Fibroblast of skin of left quadriceps (primary cell): ENCODE data around the gene ZNF423.

Source experiments
- DNase-seq, 2 experiments: peaks; one replicate each; pipeline ENCODE4 v3.0.0-alpha.2; 2013; ENCODE audit warnings: low read depth in 2 of 2

Gene ZNF423

DNA sequence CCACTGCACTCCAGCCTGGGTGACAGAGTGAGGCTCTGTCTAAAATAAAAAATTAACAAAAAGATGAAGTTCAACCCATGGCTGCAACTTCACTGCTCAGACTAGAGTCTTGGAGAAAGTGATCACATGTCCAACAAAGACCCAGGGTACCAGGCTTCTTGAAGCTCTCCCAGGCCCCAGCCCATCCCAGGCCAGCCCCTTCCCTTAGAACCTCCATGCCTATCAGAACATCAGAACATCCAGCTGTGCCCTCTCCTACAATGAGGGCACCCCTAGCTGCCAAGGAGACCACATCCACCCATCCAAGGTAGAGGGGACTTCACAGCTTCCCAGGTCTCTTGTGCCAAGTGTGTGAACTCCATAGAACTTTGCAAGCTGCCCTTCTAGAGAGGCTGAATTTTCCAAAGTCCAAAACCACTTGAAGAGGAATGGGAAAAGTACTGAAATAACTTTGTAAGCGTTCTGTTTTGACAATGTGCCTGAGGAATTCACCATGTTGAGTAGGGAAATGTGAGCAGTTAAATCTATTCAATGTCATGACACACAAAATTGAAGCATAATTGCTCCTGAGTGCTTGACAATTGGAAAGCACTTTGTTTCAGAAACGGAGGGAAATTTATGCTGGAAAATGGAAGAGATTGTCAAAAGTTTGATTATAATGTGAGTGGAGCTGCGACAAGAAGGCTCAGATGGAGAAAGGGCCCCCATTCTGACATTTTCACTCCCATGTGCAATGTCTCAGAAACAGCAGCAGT, 230.4 kb downstream of the ZNF423 start:
- DNase-seq: no peak

DNA sequence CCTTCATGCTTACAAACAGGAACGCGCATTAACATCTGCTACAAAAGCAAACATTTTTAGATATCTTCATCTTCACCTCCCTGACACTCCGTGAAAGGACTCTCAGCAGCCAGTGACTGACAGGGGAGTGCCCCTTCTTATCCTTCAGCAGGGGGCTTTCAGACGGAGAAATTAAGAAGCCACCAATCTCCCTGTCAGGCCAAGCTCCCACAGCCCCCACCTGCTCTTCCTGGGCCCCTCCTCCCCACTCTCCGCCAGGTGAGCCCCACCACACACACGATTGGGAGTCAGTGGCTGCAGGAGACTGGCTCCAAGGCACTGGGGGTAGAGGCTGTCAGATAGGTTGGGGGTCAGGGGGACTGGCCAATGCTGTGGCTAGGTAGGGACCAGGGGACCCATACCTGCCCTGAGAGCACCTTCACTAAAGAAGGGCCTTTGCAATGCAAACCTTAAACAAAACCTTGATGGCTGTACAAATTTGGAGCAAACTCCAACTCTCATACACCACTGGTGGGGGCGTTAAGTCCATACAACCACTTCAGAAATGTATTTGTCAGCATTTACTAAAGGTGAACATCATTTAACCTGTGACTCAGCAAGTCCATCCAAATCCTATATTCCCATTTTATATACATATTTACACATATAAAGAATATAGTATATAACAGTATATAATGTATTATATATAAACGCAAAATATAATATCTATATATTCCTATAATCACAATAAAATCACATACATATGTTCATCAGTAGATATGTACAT, 232.2 kb downstream of the ZNF423 start:
- DNase-seq: no peak

DNA sequence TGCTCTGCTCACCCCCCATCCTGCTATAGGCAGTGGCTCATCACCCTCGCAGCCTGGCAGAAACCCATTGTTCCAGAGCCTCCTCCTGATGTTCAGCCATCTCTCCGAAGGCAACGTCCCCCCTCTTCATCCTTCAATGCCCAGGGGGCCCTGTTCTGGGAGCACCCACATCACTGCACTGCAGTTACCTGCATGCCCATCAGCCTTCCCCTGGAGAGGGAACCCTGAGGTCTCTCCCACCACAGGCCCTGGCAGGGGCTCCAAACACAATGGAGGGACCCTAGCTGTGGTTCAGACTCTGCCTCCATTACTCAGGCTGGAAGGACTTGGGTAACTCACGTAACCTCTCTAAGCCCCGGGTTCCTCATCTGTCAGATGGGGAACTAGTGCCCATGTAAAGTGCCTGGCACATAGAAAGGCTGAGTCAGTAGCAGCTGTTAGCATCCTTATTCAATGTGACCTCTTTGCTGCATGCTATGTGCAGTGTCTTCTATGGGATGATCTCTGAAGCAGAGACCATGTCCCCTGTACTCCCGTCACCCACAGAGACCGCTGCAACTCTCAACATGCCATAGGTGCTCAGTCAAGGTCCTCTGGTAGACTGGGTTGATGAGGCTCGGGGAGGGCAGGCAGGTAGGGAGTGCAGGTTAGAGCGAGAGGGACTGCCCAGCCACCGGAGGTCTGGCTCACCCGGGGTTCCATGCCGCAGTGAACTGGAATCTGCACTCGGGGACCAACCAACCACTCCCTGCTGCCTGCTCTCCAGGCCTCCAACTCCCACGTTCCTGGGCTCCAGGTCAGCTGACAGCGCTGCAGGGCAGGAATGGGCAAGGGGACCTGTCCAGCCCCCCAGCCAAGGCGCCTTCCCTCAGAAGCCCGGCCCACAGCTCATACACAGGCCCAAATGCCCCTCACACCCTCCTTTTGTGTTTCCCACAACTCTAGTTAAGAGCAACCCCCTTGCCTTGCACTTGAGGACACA, 233.2 kb downstream of the ZNF423 start:
- no peak for DNase-seq

DNA sequence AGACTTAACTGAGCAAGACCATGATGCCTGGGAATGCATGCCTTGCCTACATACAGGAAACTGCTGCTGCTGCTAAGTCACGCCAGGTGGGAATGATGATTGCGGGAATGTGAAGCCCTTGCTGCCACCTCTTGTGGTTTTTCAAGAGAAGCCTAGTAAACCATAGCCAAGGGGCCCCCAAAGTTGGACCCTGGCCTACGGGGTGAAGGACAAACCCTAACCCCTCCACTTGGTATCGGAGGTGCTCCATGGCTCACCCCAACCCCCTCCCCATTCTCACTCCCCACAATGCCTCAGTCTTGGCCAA, 233.9 kb downstream of the ZNF423 start:
- no peak for DNase-seq

DNA sequence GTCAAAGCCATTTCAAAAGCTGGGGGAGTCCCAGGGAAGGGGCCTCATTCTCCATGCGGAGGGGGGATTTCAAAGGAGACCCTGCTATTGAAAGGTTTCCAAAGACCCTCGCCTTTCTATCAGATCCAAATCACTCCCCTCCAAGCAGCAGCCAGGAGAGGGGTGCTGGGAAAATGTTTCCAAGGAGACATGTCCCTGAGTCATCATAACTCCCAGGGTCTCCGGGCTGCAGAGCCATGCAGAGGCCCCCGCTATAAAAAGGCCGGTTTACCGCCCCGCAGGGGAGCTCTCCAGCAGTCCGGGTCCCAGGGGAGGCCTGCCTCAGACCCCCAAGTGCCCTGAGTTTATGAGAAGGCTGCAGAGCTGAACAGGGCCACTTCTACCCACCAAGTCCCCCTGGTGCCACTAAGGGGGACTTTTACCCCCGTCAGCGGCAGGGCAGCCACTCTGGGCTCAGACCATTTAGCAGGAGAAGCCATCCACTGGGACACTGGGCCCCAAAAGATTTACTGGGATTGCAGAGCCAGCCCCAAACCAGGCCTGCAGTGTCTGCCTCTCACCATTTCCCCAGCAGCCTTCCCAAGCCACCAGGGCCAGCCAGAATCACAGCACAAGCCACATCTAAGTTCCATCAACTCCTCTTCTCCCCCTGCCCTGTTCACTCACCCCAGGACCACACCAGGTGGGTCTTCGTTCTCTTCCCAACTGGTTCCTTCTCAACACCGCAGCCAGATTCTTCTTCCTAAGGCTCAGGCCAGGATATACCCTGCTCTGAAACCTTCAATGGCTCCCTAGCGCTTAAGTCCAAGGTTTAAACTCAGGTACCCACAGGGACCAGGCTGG, 234.4 kb downstream of the ZNF423 start:
- DNase-seq: no peak

DNA sequence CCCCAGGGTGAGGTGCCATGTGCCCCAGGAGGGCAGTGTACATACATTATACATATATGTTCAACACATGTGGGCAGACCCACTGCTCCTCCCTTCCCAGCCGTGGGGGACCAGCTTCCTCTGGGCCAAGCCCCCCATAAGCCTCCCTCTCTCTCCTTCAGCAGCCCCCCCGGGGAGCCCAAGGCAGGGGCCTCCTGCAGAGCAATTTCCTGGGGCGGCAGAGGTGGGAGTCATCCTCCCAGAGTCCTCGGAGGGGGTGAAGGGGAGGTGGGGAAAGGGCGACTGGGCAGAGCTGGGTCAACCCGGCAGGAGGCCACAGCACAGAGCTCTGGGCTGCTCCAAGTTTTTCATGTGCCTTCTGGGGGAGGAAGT, 235.1 kb downstream of the ZNF423 start:
- no peak for DNase-seq

DNA sequence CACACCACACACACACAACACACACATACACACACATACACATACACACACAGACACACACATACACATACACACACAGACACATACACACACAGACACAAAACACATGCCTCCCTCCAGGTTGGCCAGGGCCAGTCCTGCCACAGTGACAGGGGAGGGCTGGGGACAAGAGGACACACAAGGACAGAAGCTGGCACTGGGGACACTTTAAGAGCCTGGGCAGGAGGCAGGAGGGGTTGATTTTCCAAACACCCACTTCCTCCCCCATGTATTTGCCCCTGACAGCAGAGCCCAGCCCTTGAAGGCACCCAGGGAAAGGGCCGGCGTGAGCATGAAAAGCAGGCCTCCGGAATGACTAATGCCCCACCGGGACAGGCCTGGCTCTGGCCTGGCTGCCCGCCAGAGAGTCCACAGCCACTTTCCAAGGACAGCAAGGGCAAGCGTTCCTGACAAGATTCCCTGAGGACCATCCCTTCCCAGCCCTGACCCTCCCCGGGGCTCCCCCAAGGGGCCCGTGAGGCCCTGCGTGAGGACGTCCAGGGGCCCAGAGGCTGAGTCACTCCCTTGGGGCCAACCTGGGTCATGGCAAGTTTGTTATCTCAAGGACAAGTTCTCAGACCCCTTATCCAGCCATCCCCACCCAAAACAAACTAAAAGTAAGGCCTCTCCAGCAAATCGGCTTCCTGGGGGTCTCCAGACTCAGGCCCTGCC, 235.6 kb downstream of the ZNF423 start:
- peak; percentile 15 to 31 for DNase-seq

DNA sequence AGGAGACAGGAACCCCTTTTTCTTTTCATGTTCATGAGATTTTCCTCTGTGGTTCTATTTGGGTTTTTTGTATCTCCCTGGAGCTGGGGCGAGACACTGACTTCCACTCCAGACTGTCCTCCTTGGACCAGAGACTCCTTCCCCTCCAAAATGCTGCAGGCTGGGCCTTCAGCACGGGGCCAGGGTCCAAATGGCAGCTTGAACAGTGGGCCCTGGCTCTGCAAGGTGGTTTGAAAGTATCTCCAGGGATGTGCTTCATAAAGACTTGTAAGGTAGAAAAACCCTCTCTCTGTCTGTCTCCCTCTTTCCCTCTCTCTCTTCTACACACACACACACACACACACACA, 236.1 kb downstream of the ZNF423 start:
- DNase-seq: no peak

DNA sequence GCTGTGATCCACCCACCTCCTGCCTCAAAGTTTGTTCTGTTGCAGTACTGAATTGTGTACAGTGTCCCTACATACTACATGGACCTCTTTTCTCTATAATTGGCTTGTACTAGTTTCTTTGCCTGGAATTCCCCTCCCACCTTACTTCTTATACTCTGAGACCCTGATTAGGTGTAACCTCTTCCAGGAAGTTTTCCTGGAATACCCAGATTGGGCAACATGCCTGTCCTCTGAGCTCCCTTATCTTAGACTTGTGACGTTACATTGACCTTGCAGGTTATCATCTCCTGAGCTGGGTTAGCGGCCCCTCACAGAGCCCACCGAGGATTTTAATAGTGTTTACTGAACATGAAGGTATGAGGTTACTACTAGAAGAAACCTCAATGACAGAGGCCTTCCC, 237.0 kb downstream of the ZNF423 start:
- DNase-seq: no peak

DNA sequence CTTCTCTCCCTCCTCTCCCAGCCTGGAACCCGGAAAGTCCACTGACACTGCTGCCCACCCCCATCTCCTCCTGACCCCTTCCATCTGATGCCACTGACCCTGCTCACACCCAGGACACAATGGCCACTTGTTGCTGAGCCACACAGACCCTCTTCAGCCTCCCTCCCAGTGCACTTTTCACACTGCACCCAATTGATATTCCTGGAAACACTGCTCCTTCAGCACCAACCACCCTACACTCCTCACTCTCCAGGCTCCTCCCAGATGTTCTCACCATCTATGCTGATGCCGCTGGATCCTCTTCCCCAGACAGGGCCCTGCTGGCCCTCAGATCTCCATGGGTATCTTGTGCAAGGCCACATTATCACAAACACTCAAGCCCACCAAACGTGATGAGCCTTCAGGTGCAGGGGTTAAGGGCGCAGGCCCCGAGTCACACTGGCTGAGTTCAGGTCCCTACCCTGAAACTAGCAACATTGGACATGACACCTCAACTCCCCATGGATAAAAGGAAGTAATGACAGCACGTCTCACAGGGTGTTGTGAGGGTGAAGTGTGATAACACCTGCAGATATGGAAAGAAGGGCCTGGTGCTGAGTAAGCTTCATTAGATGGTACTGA, 238.1 kb downstream of the ZNF423 start:
- no peak for DNase-seq

DNA sequence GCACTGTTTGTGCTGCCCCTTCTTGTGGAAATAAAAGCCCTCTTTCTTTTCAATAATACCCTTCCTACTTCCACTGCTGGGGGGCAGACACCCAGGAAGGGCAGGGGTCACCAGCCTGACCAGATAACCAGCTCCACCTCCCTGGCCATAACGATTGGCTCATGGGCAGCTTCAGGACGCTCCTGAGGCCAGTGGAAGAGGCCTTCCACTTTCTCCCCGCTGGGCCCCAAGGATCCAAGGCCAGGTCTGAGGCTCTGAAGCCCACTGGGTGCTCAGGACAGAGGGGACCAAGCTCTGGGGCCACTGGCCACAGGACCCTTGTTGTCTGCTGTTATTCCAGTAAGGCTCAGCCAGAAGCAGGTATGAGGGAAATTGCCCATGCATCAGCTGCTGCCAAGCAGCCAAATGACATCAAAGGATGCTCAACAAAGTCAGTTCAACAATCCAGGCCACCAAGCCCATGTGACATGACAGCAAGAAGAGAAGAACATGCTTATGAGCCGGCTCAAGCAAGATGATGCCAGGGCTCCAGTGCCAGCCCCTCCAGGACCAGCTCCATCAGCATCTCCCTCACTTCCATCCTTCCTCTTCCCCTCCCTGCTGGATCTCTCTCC, 238.8 kb downstream of the ZNF423 start:
- no peak for DNase-seq

DNA sequence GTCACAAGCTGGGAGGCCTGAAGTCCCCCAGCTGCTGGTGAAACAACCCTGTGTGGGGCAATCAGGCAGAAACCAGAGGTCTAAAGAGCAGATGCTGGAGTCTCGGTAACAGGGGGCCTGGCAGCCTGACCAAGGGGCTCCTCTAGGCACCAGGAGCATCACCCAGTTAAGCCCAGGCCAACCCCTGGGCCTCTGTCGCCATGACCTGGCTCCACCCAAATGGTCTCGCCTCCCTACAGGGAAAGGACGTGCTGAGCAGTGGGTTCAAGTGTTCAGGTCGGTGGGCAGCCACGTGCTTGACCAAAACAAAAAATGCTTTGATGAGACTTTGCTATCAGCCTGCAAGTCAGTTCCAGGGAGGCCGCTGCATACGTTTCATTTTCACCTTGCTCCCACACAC, 240.3 kb downstream of the ZNF423 start:
- no peak for DNase-seq

DNA sequence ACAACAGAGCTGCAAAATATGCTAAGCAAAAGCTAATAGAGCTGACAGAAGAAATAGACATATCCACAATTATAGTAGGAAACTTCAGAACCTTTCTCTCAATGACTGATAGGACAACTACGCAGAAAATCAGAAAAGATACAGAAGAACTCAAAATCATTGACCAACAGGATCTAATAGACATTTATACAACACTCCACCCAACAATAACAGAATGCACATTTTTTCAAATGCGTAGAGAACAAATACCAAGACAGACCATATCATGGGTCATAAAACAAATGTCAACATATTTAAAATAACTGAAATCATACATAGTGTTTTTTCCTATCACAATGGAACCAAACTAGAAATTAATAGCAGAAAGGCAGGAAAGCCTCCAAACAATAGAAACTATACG, 244.9 kb downstream of the ZNF423 start:
- DNase-seq: no peak

DNA sequence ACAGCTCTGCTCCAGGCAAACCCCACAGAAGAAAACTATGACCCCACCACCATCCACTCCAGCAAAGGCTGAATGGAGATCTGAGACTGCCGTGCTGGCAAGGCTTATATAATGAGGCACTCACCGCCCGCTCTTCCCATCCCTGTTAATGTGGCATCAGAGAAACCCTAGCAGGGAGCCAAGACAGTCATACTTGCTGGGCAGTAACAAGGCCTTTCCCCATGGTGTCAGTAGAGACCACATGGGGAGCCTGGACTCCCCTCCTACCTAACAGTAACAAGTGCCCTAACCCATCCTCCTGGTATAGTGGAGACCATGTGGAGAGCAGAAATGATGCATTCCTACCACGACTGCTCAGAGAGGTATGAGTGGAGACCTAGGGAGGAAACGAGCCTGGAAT, 247.1 kb downstream of the ZNF423 start:
- DNase-seq: peak; percentile 14 to 18

DNA sequence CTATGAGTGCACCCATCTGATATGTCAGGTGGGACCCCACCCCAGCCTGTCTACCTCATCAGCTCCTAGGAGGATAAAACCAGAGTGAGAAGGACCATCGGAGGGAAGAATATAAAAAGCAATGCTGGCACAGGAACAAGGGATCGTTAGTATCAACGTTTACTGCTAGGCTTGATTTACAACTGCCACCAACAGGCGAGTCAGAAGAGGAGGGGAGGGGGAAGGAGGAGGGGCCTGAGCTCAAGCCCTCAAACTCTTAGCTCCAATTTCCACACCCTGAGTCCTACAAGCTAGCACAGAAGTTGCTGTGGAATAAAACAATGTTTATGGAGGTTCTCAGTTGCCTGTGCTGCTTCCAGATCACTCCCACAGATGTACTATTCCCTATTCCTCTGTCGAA, 247.8 kb downstream of the ZNF423 start:
- no peak for DNase-seq

DNA sequence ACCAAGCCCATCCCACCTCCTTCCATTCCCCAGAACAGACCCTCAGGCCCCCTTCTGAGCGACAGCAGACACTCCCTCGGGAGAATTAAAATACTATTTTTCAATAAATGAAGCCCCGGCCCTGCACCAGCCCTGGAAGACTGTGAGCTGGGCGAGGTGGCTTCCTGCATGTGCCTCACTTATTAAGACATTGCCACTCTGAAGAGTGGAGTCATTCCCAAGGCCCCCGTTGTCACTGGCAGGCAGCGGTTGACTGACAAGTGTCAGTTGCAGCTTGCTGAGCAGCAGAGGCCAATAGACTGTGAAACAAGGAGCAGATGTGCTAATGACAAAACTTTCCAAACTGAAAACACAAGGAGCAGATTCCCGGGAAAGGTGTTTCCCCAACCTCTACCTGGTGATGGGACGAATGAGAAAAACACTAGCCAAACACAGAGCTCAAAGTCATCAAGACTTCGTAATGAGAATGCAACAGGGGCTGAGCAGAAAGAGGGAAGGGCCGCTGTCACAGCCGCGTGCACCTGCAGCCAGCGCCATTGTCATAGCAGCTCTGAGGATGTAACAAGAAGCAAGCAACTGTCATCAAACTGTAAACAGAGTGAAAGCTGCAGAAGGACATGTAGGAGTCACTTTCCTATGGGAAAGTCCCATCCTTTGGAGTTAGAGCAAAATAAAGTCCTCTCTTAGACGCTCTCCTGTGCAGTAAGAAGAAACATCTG, 250.2 kb downstream of the ZNF423 start:
- DNase-seq: no peak

DNA sequence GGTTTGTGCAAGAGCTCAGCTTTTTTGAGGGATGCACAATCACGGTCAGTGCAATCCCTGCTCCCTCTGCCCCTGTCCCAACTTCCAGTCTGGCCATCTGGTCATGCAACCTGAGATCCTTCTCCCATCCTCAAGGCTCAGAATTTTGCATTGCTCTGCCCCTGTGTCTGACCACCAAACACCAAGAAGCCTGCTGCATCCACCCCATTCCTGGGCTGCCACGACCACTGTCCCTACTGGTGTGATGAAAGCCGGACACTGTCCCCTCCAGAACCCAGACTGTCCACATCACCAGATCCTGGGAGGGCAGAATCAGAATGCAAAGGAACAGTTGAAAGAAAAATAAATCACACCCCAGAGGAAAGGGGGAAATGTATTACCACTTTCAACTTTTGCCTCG, 251.3 kb downstream of the ZNF423 start:
- DNase-seq: no peak

DNA sequence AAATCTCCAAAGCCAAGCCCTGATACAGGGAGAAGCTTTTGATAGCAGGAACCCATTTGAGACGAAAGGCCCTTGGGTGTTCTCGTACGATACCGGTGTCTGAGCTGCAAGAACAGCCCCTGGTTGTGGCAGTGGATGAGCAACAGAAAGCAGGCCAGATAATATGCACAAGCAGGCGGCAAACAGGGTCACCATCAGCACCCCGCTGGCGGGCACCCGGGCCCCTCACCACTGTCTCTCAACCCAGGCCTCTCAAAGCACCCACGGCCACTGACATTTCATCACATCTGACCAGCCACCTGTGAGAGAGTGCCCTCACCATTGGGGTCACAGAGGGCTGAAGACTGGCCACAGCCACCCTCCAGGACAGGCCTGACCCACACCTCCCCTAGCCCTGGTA, 252.0 kb downstream of the ZNF423 start:
- no peak for DNase-seq

DNA sequence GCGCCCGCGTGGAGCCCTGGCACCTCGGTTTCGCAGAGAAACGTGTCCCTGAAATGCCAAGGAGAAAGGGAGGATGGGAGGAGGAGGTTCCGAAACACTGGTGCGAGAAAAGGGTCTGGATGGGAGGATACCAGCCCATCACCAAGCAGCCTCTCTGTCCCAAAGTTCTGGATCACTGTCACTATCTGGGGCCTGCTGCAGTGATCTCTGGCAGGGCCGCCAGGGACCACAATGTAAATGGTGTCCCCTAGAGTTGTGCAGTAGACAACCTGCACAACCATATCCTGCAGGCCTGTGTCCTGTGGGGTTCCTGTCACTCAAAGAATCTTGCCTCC, 253.0 kb downstream of the ZNF423 start:
- DNase-seq: no peak
